Measurements from ENCODE around the gene RANBP3. TPM values are rescaled to one million over a fixed set of nuclear protein-coding genes. Genes with fewer than 3 reads are reported as not detected.
A peak's percentile ranks its signal among the peaks of the same experiment; 100 is the strongest.
"Not testable (repeated sequence)": the region's sequence is repeated elsewhere in the genome, so short reads cannot be mapped to it uniquely, and the experiment has no call there.

Gene RANBP3
- total RNA-seq, result 20.0 and 29.6 TPM in 2 replicates

GRCh38 chr19:5977785-5978605 is at the start of gene RANBP3:
TSS of gene RANBP3 (minus strand) at chr19:5978140. CDS start at chr19:5978082, 58 bp downstream.
- peak; percentile 98 to 99 for DNase-seq (ENCODE audit: low read depth in 2 of 2)

- no peak for DNase-seq (ENCODE audit: low read depth in 2 of 2)
Observed at GRCh38 chr19:6026390-6027227, 48.7 kb upstream of the RANBP3 start.

- not testable (repeated sequence) for DNase-seq (ENCODE audit: low read depth in 2 of 2)
Observed at GRCh38 chr19:6024756-6025155, 46.8 kb upstream of the RANBP3 start.

GRCh38 chr19:6023936-6024335 is 46.0 kb upstream of the RANBP3 start:
- no peak for DNase-seq (ENCODE audit: low read depth in 2 of 2)

GRCh38 chr19:6023085-6023682 is 45.2 kb upstream of the RANBP3 start:
- DNase-seq (ENCODE audit: low read depth in 2 of 2), result peak; percentile 11 to 55

- DNase-seq (ENCODE audit: low read depth in 2 of 2), result no peak
Observed at GRCh38 chr19:6022570-6023064, 44.7 kb upstream of the RANBP3 start.

GRCh38 chr19:6021878-6022569 is 44.1 kb upstream of the RANBP3 start:
- peak; percentile 81 to 84 for DNase-seq (ENCODE audit: low read depth in 2 of 2)

GRCh38 chr19:6020972-6021805 is 43.2 kb upstream of the RANBP3 start:
- no peak for DNase-seq (ENCODE audit: low read depth in 2 of 2)

GRCh38 chr19:6020166-6020882 is 42.4 kb upstream of the RANBP3 start:
- DNase-seq (ENCODE audit: low read depth in 2 of 2), result no peak

- peak in 1 of 2 donors; percentile 12 for DNase-seq (ENCODE audit: low read depth in 2 of 2)
Observed at GRCh38 chr19:6018786-6019185, 40.8 kb upstream of the RANBP3 start.

- DNase-seq (ENCODE audit: low read depth in 2 of 2), result no peak
Observed at GRCh38 chr19:6017576-6017975, 39.6 kb upstream of the RANBP3 start.

GRCh38 chr19:6015841-6016545 is 38.1 kb upstream of the RANBP3 start:
- no peak for DNase-seq (ENCODE audit: low read depth in 2 of 2)

GRCh38 chr19:6014551-6015135 is 36.7 kb upstream of the RANBP3 start:
- no peak for DNase-seq (ENCODE audit: low read depth in 2 of 2)

GRCh38 chr19:6012426-6013170 is 34.7 kb upstream of the RANBP3 start:
- no peak for DNase-seq (ENCODE audit: low read depth in 2 of 2)

- DNase-seq (ENCODE audit: low read depth in 2 of 2), result no peak
Observed at GRCh38 chr19:6011794-6012193, 33.9 kb upstream of the RANBP3 start.

- no peak for DNase-seq (ENCODE audit: low read depth in 2 of 2)
Observed at GRCh38 chr19:6011206-6011605, 33.3 kb upstream of the RANBP3 start.

GRCh38 chr19:6010107-6010506 is 32.2 kb upstream of the RANBP3 start:
- DNase-seq (ENCODE audit: low read depth in 2 of 2), result no peak

- DNase-seq (ENCODE audit: low read depth in 2 of 2), result no peak
Observed at GRCh38 chr19:6007866-6008265, 29.9 kb upstream of the RANBP3 start.
